Muscle layer of duodenum (tissue), 2 donors: ENCODE results near the gene RABL6.
"Not testable (repeated sequence)": the region's sequence is repeated elsewhere in the genome, so short reads cannot be mapped to it uniquely, and the experiment has no call there.

Experiments used
- H3K27ac ChIP-seq: one replicate; pipeline ENCODE4 v1.7.0; 2013; ENCODE audit warnings: mild to moderate bottlenecking, low read length
- H3K27me3 ChIP-seq: one replicate; pipeline ENCODE4 v1.7.0; 2013; ENCODE audit warnings: low read depth, mild to moderate bottlenecking, control low read depth, low read length
- H3K36me3 ChIP-seq, 2 donors: one replicate each; pipeline ENCODE4 v1.7.0; 2013; ENCODE audit warnings: low read length in 2 of 2, control low read depth in 1 of 2, mild to moderate bottlenecking in 1 of 2; ENCODE audit not compliant: insufficient read depth in 2 of 2, control insufficient read depth in 1 of 2
- H3K4me1 ChIP-seq, 2 donors: one replicate each; pipeline ENCODE4 v1.7.0; 2013; ENCODE audit warnings: low read length in 2 of 2, mild to moderate bottlenecking in 2 of 2, control low read depth in 1 of 2, moderate library complexity in 1 of 2; ENCODE audit not compliant: insufficient read depth in 2 of 2, control insufficient read depth in 1 of 2
- H3K4me3 ChIP-seq, 2 donors: one replicate each; pipeline ENCODE4 v1.7.0; 2013; ENCODE audit warnings: low read length in 2 of 2, low read depth in 1 of 2, mild to moderate bottlenecking in 1 of 2
- H3K9me3 ChIP-seq, 2 donors: one replicate each; pipeline ENCODE4 v1.7.0; 2013; ENCODE audit warnings: low read length in 2 of 2, control low read depth in 1 of 2, mild to moderate bottlenecking in 1 of 2; ENCODE audit not compliant: control insufficient read depth in 1 of 2
- donor health status: healthy.

The RABL6 gene

DNA sequence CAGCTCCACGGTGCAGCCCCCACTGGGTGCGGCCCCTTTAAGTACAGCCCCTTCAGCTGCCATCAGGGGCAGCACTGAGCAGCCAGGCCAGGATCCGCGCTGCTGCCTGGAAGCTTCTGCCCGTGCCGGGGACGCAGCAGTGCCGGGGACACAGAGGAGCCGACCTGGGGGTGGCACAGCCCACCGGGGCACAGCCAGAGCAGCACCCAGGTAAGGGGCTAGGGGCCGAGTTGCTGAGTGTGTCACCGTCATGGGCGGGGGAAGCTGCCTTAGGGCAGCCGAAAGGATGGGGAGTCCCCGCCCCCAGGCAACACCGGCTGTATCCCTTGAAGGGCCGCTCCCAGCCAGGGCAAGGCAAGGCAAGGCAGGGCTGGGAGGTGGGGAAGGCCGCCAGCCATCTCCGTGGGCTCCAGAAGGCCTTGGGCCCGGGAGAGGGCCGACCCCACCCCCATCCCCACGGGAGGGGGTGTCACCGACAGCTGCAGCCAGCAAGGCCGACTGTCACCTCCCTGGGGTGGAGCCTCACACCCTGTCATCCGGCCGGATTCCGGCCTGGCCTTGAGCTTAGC is 34.7 kb downstream of the RABL6 start, which contains the start of gene AJM1:
TSS of gene AJM1 (plus strand) at position 99 of the 569 bp plus-strand sequence. CDS start 1,937 bp downstream, outside the sequence.
- H3K27ac ChIP-seq, H3K27me3 ChIP-seq, H3K9me3 ChIP-seq: not testable (repeated sequence)
- peak within 1 kb of the TSS; percentile 30 to 58 for H3K4me3 ChIP-seq
- H3K4me1 ChIP-seq: peaks cover 0 to 38% of the 10 kb centered on the region in 2 donors
- H3K36me3 ChIP-seq: peaks cover 5 to 27% of the 10 kb centered on the region in 2 donors

- H3K27ac ChIP-seq, H3K27me3 ChIP-seq, H3K9me3 ChIP-seq, H3K4me3 ChIP-seq: not testable (repeated sequence)
- H3K36me3 ChIP-seq: peaks cover 5 to 19% of the 10 kb centered on the region in 2 donors
- peaks cover 0 to 47% of the 10 kb centered on the region in 2 donors for H3K4me1 ChIP-seq
These were observed 35.5 kb downstream of the RABL6 start for GRCh38 chr9:136843159-136843800.

GRCh38 chr9:136843801-136844740 is 36.3 kb downstream of the RABL6 start:
- H3K27me3 ChIP-seq, H3K27ac ChIP-seq, H3K9me3 ChIP-seq: not testable (repeated sequence)
- H3K4me3 ChIP-seq: peak overlapping the region in 1 of 2 donors; percentile 40
- H3K36me3 ChIP-seq: peaks cover 4 to 15% of the 10 kb centered on the region in 2 donors
- H3K4me1 ChIP-seq: peaks cover 0 to 49% of the 10 kb centered on the region in 2 donors

DNA sequence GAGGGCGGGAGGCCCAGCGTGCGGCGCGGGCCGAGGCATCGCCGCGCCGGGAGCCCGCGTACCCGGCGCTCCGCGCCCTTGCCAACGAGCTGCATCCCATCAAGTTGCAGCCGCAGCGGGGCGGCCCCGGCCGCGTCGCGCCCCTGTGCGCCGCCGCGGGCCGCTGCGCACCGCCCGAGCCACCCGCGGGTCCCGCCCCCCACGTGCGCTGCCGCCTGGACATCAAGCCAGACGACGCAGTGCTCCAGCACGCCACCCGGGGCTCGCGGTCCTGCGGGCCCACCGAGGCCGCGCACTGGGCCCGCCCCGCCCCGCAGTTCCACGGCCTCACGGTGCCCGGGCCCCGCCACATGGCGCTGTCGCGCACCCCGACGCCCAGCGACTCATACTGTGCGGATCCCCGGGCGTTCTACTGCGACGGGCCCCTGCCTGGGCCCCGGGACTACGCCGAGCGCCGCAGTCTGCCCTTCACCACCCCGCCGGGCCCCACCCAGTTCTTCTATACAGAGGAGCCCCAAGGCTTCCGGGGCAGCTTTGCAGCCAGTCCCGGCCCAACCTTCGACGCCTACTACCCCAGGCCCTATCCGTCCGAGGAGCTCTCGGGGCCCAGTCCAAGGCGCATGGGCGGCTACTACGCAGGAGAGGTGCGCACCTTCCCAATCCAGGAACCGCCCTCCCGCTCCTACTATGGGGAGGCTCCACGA is 37.2 kb downstream of the RABL6 start:
- Histone ChIP-seq H3K36me3 (peaks cover 0 to 7% of the 10 kb centered on the region in 2 donors), H3K9me3 (no peaks in the 10 kb centered on the region), H3K4me1 (peaks cover 0 to 52% of the 10 kb centered on the region in 2 donors), H3K27ac (no peak overlapping the region), H3K27me3 (no peaks in the 10 kb centered on the region), H3K4me3 (no peak overlapping the region)

DNA sequence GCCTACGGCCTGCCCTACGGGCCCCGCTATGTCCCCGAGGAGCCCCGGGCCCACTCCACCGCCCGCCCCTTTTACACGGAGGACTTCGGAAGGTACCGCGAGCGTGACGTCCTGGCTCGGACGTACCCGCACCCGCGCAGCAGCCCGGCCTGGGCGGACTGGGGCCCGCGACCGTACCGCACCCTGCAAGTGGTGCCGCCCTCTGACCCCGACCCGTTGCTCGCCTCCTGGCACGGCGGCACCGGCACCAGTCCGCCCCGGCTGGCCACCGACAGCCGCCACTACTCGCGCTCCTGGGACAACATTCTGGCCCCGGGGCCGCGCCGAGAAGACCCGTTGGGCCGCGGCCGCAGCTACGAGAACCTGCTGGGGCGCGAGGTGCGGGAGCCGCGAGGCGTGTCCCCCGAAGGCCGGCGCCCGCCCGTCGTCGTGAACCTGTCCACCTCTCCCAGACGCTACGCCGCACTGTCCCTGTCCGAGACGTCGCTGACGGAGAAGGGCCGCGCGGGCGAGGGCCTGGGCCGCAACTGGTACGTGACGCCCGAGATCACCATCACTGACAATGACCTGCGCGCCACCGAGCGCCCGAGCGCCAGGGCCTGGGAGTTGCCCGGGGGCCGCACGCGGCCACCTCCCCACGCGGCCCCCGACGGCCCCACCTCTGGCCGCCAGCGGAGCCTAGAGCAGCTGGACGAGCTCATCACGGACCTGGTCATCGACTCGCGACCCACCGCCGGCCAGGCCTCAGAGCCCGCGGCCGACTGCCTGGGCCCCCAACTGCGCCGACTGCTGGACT is 37.9 kb downstream of the RABL6 start:
- H3K27ac ChIP-seq: no peak overlapping the region
- peaks cover 6 to 60% of the 10 kb centered on the region in 2 donors for H3K4me1 ChIP-seq
- peaks cover 0 to under 1% of the 10 kb centered on the region in 2 donors for H3K36me3 ChIP-seq
- no peaks in the 10 kb centered on the region for H3K27me3 ChIP-seq
- no peak overlapping the region for H3K4me3 ChIP-seq
- no peaks in the 10 kb centered on the region for H3K9me3 ChIP-seq

GRCh38 chr9:136846376-136847087 is 38.8 kb downstream of the RABL6 start:
- H3K4me1 ChIP-seq: peaks cover 6 to 60% of the 10 kb centered on the region in 2 donors

GRCh38 chr9:136847088-136847825 is 39.5 kb downstream of the RABL6 start:
- no peak overlapping the region for H3K27ac ChIP-seq
- H3K4me1 ChIP-seq: peaks cover 6 to 53% of the 10 kb centered on the region in 2 donors
- no peaks in the 10 kb centered on the region for H3K9me3 ChIP-seq

More at GRCh38 chr9:136846376-136847087, 38.8 kb downstream of the RABL6 start:
- H3K4me3 ChIP-seq: no peak overlapping the region
- H3K27me3 ChIP-seq: no peaks in the 10 kb centered on the region
- peaks cover 0 to 9% of the 10 kb centered on the region in 2 donors for H3K36me3 ChIP-seq
- H3K9me3 ChIP-seq: no peaks in the 10 kb centered on the region
- no peak overlapping the region for H3K27ac ChIP-seq

DNA sequence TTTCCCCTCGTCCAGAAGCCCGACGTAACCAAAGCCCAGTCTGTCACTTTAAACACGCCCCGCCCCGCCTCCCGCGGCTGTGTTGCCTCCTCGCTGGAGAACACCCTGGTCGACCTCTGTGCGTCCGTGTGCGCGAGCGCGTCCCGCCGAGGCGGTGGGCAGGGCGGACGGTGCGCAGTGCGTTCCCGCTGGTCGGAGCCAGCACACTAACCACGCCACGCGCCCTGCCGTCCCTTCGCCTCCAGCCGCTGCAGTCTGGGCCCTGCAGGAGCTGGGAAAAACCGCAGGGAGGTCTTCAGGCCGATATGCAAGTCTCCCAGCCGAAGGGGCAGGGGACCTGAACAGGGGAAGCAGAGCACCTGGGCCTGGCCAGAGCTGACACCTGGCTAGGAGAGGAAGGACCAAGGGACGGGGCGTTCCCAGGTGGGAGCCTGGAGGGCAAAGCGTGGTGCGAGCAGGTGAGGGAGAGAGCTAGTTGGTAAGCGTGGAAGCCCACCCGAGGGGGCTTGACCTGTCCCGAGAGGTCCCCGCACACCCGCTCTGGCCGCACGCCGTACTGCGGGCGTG is 40.2 kb downstream of the RABL6 start:
- Histone ChIP-seq H3K4me1 (peaks cover 6 to 53% of the 10 kb centered on the region in 2 donors), H3K27me3 (no peaks in the 10 kb centered on the region), H3K9me3 (no peaks in the 10 kb centered on the region), H3K4me3 (peak overlapping the region; percentile 85 to 86), H3K27ac (peak overlapping the region; percentile 45), H3K36me3 (peaks cover 0 to 9% of the 10 kb centered on the region in 2 donors)

More at GRCh38 chr9:136847088-136847825, 39.5 kb downstream of the RABL6 start:
- Histone ChIP-seq H3K4me3 (peak overlapping the region; percentile 85 to 86), H3K36me3 (peaks cover 0 to 9% of the 10 kb centered on the region in 2 donors), H3K27me3 (no peaks in the 10 kb centered on the region)

DNA sequence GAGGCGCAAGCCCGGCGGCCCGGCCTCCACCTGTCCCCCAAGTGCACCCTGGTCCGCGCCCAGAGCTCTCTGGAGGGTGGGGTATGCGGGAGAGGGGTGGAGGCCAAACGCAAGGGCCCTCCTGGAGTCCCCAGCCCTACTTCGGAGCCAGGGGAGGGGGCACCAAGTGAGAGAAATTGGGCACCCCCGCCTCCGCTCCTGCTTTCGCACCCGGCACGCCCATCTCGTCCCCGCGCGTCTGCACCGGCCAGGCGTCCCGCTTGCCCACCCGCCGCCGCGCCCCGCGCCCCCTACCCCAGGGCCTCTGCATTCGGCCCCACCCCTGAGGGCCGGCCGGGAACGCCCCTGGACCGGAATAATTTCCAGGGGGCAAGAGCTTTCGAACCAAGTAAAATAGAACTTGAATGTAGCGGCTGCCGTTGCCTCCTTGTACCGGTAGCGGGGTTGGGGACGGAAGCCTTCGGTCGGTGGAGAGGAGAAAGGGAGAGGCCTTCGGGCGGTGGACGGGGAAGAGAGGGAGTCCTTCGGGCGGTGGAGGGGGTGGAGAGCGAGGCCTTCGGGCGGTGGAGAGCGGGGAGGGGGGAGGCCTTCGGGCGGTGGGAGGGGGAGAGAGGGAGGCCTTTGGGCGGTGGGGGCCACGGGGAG is 40.8 kb downstream of the RABL6 start:
- no peaks in the 10 kb centered on the region for H3K9me3 ChIP-seq
- peak overlapping the region; percentile 60 for H3K27ac ChIP-seq
- H3K36me3 ChIP-seq: peaks cover 0 to 9% of the 10 kb centered on the region in 2 donors
- no peaks in the 10 kb centered on the region for H3K27me3 ChIP-seq
- H3K4me1 ChIP-seq: peaks cover 6 to 47% of the 10 kb centered on the region in 2 donors
- peak overlapping the region; percentile 85 to 86 for H3K4me3 ChIP-seq
